Superior temporal gyrus (tissue), 1 donor: ENCODE results near the gene SLC3A2.
"Not testable (repeated sequence)": the region's sequence is repeated elsewhere in the genome, so short reads cannot be mapped to it uniquely, and the experiment has no call there.

Experiments used
- DNase-seq: peaks from one replicate; pipeline ENCODE4 v3.0.0-alpha.2; 2016; ENCODE audit errors: extremely low spot score

SLC3A2 gene

DNA sequence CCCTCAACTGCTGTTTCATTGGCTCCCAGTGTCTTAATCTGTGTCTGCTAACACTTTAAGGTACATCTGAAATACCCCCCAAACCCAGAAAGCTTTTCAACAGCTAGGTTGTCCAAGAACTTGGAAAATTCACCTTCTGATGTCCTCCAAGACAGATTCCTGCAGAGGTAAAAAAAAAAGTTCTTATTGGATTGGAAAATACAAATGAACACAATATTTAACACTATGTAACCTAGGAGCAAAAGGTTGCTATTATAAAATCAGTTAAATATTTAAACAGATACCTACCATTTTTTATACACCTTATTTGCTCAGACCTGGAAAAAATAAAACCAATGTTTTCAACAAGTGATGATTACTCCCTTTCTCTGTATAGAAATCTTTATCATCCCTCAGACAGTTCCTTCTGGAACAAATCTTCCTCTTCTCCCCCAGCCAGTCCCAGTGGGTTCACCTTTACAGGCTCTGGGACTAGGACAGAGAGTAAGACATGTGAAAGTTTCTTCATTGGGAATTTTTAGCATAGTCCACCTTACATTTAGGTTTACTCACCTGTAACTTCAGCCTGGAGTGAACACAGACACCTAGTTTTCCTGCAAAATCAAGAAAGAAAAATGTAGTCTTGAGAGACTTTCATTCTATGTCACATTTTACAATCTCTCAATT lies 28.0 kb upstream of the SLC3A2 start:
- no peak for DNase-seq

- DNase-seq = no peak
Observed at GRCh38 chr11:62853279-62853965, 27.3 kb upstream of the SLC3A2 start.

- DNase-seq = no peak
Observed at GRCh38 chr11:62854013-62854824, 26.5 kb upstream of the SLC3A2 start.

GRCh38 chr11:62854825-62855570 lies 25.7 kb upstream of the SLC3A2 start:
- peak; percentile 44 for DNase-seq

- DNase-seq = peak; percentile 97
Observed at GRCh38 chr11:62855571-62856332, 24.9 kb upstream of the SLC3A2 start.

- peak; percentile 38 for DNase-seq
Observed at GRCh38 chr11:62856333-62856895, 24.3 kb upstream of the SLC3A2 start.

DNA sequence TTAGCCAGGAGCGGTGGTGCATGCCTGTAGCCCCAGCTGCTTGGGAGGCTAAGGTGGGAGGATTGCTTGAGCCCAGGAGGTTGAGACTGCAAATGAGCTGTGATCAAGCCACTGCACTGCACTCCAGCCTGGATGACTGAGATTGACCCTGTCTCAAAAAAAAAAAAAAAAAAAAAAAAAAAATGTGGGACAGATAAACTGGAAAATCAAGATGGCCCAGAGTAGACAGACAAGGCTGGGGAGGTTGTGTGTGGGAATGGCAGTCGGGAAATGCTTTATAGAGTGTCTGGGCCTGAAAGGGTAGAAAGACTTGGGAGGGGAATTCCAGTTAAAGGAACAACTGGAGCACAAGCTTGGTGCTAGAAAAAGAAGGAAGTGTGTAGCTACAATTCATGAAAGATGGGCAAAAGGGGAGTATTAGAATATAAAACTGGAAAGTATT lies 23.1 kb upstream of the SLC3A2 start:
- DNase-seq = no peak

- DNase-seq = no peak
Observed at GRCh38 chr11:62858201-62858600, 22.5 kb upstream of the SLC3A2 start.

- DNase-seq = not testable (repeated sequence)
Observed at GRCh38 chr11:62859281-62859703, 21.4 kb upstream of the SLC3A2 start.

GRCh38 chr11:62860835-62861563 lies 19.7 kb upstream of the SLC3A2 start:
- DNase-seq = no peak

DNA sequence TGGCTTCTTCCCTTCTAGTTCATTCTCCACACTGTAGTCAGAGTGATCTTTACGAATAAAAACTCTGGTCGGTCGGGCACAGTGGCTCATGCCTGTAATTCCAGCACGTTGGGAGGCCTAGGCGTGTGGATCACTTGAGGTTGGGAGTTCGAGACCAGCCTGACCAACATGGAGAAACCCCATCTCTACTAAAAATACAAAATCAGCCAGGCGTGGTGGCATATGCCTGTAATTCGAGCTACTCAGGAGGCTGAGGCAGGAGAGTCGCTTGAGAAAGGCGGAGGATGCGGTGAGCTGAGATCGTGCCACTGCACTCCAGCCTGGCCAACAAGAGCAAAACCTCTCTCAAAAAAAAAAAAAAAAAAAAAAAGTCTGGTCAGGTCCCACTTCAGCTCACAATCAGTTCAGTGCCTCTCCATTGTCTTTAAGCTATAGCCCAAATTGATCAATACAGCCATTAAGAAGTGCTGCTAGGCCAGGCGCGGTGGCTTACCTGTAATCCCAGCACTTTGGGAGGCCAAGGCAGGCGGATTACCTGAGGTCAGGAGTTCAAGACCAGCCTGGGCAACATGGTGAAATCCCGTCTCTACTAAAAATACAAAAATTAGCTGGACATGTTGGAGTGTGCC lies 19.0 kb upstream of the SLC3A2 start:
- DNase-seq = not testable (repeated sequence)

GRCh38 chr11:62863687-62864335 lies 16.9 kb upstream of the SLC3A2 start:
- no peak for DNase-seq

DNA sequence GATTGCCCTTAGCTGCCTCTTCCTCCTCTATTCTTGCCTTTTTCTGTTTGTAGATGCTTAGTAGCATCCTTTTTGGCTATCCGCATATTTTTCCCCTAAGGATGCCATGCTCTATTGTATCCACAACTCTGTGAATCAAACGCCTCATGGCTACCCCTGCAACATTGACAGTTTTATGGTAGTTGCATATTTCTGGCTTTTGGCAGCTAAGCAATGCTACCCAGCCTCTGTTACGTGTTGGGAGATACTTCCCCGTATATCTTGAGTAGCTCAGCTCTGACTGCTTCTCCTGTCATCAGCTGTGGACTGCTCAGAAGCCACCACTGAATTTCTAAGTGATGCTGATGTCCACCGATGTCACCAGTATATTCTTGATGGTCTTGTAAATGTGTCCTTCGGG lies 15.1 kb upstream of the SLC3A2 start:
- no peak for DNase-seq

DNA sequence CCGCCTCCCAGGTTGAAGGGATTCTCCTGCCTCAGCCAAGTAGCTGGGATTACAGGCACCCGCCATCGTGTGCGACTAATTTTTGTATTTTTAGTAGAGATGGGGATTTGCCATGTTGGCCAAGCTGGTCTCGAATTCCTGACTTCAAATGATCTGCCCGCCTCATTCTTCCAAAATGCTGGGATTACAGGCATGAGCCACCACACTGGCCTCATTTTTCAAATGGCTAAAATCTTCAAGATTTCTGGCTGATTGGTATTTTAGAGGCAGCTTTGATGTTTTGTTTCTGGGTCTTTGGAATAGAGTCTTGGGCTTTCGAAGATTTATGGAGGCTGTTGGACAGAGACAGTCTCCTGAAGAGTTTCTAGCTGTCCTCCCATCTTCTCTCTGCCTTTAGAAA lies 5.8 kb upstream of the SLC3A2 start:
- DNase-seq = no peak

- no peak for DNase-seq
Observed at GRCh38 chr11:62875698-62876478, 4.8 kb upstream of the SLC3A2 start.

DNA sequence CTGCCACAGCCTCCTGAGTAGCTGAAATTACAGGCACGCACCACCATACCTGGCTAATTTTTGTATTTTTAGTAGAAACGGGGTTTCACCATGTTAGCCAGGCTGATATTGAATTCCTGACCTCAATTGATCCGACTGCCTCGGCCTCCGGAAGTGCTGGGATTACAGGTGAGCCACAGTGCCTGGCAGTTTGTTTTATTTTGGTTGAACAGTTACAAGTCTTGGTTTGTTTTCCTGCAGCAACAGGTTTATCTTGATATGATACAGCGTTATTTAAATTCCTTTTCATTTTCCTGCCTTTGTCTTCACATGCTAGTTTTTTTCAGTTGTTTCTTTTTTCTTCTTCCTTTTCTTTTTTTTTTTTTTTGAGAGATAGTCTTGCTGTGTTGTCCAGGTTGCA lies 4.0 kb upstream of the SLC3A2 start:
- DNase-seq = no peak

DNA sequence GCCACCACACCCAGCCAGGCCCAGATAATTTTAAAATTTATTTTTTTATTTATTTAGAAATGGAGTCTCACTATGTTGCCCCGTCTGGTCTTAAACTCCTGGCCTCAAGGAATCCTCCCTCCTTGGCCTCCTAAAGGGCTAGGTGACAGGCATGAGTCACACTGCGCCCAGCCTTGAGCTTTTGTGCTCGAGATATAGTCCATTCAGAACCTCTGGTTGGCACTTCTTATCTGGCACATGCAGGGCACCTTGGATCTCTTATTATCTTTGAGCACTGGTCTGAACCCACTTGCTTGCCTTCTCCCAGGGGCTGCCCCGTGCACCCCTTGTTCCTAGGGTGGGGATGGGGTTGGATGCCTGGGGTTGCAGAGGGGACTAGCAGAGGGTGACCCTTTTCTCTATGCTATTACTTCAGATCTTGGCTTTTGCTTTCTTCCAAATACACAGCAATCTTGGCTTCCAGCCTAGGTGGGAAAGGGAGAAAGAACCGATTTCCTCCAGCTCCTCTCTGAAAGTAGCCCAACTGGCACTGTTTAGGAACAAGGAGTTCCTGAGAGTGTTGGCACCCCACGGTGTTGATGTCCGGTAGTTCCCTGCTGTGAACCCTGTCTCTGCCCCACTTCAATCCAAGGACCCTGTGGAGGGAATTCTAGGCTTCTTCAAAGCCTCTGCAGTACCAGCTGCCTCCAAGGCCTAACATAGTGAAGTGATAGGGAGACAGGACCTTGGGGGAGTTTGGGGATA lies 1.3 kb upstream of the SLC3A2 start:
- no peak for DNase-seq
